HepG2 (cell line): ENCODE measurements around the gene ALG11. TPM values are rescaled to one million over a fixed set of nuclear protein-coding genes. Genes with fewer than 3 reads are reported as not detected.

Experiments
- EP300 ChIP-seq, 3 experiments: sonication (generic) in 1 of 3; formaldehyde crosslinking in 1 of 3; IDR thresholded peaks; 2 replicates each; pipeline versions ENCODE4 v1.5.1 to v1.6.1; 2011 to 2020; ENCODE audit warnings: low read depth in 2 of 3, low read length in 2 of 3, borderline replicate concordance in 1 of 3, improper control_type of control experiment in 1 of 3, mild to moderate bottlenecking in 1 of 3, missing genetic modification reagents in 1 of 3, moderate library complexity in 1 of 3
- MED13 ChIP-seq: sonication (generic); formaldehyde crosslinking; IDR thresholded peaks from 2 replicates; pipeline ENCODE4 v1.5.0; 2020; ENCODE audit warnings: missing genetic modification reagents
- SMARCC2 ChIP-seq: fragments of 450-650 bp; IDR thresholded peaks from 2 replicates; pipeline ENCODE4 v1.6.1; 2017; ENCODE audit warnings: antibody characterized with exemption, mild to moderate bottlenecking
- SMC3 ChIP-seq: IDR thresholded peaks from 2 replicates; pipeline ENCODE4 v1.6.1; 2011; ENCODE audit warnings: low read length, improper control_type of control experiment
- SOX5 ChIP-seq: IDR thresholded peaks from 2 replicates; pipeline ENCODE4 v1.6.1; 2016; ENCODE audit warnings: borderline replicate concordance
- ZNF256 ChIP-seq: sonication (generic); formaldehyde crosslinking; conservative IDR thresholded peaks from 2 replicates; pipeline ENCODE4 v1.4.0; 2020; ENCODE audit warnings: missing genetic modification reagents
- ZNF343 ChIP-seq: sonication (generic); formaldehyde crosslinking; IDR thresholded peaks from 2 replicates; pipeline ENCODE4 v1.4.0; 2020; ENCODE audit warnings: mild to moderate bottlenecking, missing genetic modification reagents
- ZNF724P ChIP-seq: sonication (generic); formaldehyde crosslinking; IDR thresholded peaks from 2 replicates; pipeline ENCODE4 v1.8.0; 2022; ENCODE audit warnings: missing genetic modification reagents, borderline replicate concordance
- ZNF891 ChIP-seq: sonication (generic); formaldehyde crosslinking; IDR thresholded peaks from 2 replicates; pipeline ENCODE4 v1.5.0; 2020; ENCODE audit warnings: mild to moderate bottlenecking, missing genetic modification reagents
- ZSCAN21 ChIP-seq: sonication (generic); formaldehyde crosslinking; IDR thresholded peaks from 2 replicates; pipeline ENCODE4 v1.8.0; 2022; ENCODE audit warnings: mild to moderate bottlenecking, missing genetic modification reagents, moderate library complexity, borderline replicate concordance
- polyA plus RNA-seq, 8 experiments: library from polyadenylated mRNA; depleted of rRNA in 3 of 8; stranded (reverse) in 7 of 8; unstranded in 1 of 8; fragments of >200 nt; fragmentation: Illumina TruSeq in 4 of 8; extraction: Trizol in 4 of 8; gene quantifications; 2 replicates each; pipeline versions ENCODE4 v1.2.1 to v1.2.3, GENCODE V29; 2011 to 2016; ENCODE audit warnings: low read depth in 4 of 8, missing spikeins in 1 of 8, mixed read lengths in 1 of 8; ENCODE audit not compliant: insufficient read depth in 1 of 8
- total RNA-seq, 5 experiments: library from RNA; depleted of rRNA; stranded (reverse); fragments of >200 nt; fragmentation: Illumina TruSeq; extraction: Trizol; gene quantifications; 2 replicates each; pipeline ENCODE4 v1.2.3, GENCODE V29; 2016; ENCODE audit warnings: low read depth in 1 of 5
- TF ChIP-seq, protein P1 (sequence below): sonication (generic); formaldehyde crosslinking; IDR thresholded peaks from 2 replicates; pipeline ENCODE4 v1.4.0; 2020; ENCODE audit warnings: missing genetic modification reagents
- TF ChIP-seq, protein P2 (sequence below): sonication (generic); formaldehyde crosslinking; IDR thresholded peaks from 2 replicates; pipeline ENCODE4 v1.5.1; 2020; ENCODE audit warnings: missing genetic modification reagents, mild to moderate bottlenecking, borderline replicate concordance
- TF ChIP-seq, protein P3 (sequence below): sonication (generic); formaldehyde crosslinking; IDR thresholded peaks from 2 replicates; pipeline ENCODE4 v1.8.1; 2023; ENCODE audit warnings: mild to moderate bottlenecking, moderate library complexity, missing genetic modification reagents
- TF ChIP-seq, protein P4 (sequence below): sonication (generic); formaldehyde crosslinking; IDR thresholded peaks from 2 replicates; pipeline ENCODE4 v1.4.0; 2020; ENCODE audit warnings: missing genetic modification reagents, borderline replicate concordance
- TF ChIP-seq, protein P5 (sequence below): sonication (generic); formaldehyde crosslinking; IDR thresholded peaks from 2 replicates; pipeline ENCODE4 v1.4.0; 2020; ENCODE audit warnings: low read depth, missing genetic modification reagents

The ALG11 gene
- total and polyA plus RNA-seq, 2 of the 13 experiments (the other 11 are each of a cell fraction or from before 2014, with no cell fraction given): 14.7 to 27.9 TPM

DNA sequence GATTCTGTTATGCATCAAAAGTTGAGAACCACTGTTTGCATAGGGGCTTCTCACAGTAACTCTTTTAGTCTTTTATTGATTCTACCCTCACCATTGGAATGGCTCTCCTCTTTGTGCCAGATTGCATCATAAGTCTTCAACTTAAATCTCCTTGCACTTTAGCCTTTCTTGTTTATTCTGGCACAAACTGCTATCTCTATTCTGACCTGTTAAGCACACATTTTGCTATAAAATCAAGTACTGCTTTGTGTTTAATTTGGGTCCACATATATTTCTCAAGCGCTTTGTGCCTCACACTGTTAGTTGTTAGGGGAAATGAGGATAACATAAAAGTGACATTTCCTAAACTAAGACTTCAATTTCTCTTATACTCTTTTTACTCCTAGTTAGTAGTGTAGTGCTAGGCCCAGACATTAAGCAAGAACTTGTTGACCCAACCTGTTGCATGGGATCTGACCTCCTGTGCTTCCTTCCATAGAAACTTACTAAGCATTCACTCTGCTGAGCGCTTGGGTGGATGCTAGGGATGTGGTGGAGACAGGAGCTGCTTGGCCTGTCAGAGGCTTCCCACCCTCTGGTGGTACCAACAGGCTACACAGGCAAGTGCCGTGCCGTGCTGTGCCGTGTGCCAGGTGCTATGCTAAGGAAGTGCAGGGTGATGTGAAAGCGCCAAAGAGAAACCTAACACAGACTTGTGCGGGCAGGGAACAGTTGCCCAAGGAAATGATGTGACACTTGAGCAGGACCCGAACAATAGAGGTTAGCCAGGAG lies 13.5 kb downstream of the ALG11 start (continued):
- TF ChIP-seq, protein P1, sequence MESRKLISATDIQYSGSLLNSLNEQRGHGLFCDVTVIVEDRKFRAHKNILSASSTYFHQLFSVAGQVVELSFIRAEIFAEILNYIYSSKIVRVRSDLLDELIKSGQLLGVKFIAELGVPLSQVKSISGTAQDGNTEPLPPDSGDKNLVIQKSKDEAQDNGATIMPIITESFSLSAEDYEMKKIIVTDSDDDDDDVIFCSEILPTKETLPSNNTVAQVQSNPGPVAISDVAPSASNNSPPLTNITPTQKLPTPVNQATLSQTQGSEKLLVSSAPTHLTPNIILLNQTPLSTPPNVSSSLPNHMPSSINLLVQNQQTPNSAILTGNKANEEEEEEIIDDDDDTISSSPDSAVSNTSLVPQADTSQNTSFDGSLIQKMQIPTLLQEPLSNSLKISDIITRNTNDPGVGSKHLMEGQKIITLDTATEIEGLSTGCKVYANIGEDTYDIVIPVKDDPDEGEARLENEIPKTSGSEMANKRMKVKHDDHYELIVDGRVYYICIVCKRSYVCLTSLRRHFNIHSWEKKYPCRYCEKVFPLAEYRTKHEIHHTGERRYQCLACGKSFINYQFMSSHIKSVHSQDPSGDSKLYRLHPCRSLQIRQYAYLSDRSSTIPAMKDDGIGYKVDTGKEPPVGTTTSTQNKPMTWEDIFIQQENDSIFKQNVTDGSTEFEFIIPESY (CRISPR knock-in tag): 0 out of 2 replicates have a peak, but pooled peaks have one; percentile 28
- TF ChIP-seq, protein P2, sequence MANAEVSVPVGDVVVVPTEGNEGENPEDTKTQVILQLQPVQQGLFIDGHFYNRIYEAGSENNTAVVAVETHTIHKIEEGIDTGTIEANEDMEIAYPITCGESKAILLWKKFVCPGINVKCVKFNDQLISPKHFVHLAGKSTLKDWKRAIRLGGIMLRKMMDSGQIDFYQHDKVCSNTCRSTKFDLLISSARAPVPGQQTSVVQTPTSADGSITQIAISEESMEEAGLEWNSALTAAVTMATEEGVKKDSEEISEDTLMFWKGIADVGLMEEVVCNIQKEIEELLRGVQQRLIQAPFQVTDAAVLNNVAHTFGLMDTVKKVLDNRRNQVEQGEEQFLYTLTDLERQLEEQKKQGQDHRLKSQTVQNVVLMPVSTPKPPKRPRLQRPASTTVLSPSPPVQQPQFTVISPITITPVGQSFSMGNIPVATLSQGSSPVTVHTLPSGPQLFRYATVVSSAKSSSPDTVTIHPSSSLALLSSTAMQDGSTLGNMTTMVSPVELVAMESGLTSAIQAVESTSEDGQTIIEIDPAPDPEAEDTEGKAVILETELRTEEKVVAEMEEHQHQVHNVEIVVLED (CRISPR knock-in tag): peak; percentile 44; the same call in 1 of the 2 replicates
- TF ChIP-seq ZNF256 (CRISPR knock-in tag) (no peak), ZNF724P (CRISPR knock-in tag) (0 out of 2 replicates have a peak, but pooled peaks have one; percentile 38), ZSCAN21 (CRISPR knock-in tag) (peak; percentile 36), SOX5 (CRISPR knock-in tag) (peak; percentile 82; the same call in 1 of the 2 replicates), MED13 (peak; percentile 60; the same call in 1 of the 2 replicates), ZNF343 (no peak), EP300 (IDR thresholded peaks at IDR 0.05; ENCODE audit: low read depth in 2 of 2, low read length in 2 of 2) (peak; percentile 73 to 97; a peak in 3 of 4 replicates), EP300 (CRISPR knock-in tag; IDR thresholded peaks at IDR 0.05; ENCODE audit: borderline replicate concordance) (peak; percentile 82), SMC3 (peak; percentile 18; the same call in 1 of the 2 replicates), ZNF891 (no peak), SMARCC2 (peak; percentile 77; the same call in 1 of the 2 replicates)
- TF ChIP-seq, protein P3, sequence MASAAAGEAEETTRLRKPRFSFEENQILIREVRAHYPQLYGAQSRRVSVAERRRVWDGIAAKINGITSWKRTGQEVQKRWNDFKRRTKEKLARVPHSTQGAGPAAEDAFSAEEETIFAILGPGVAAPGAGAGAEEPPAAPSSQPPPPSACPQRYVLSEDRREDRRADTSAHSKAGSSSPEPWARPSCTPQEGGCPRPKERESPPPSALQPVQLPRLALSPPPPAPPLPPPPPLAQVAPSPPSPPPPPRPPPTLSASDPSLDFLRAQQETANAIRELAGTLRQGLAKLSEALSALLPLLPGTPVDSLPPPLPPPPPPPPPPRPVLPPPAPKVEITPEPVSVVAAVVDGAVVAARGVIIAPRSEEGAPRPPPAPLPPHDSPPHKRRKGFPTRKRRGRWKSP (CRISPR knock-in tag): 0 out of 2 replicates have a peak, but pooled peaks have one; percentile 46
- TF ChIP-seq, protein P4, sequence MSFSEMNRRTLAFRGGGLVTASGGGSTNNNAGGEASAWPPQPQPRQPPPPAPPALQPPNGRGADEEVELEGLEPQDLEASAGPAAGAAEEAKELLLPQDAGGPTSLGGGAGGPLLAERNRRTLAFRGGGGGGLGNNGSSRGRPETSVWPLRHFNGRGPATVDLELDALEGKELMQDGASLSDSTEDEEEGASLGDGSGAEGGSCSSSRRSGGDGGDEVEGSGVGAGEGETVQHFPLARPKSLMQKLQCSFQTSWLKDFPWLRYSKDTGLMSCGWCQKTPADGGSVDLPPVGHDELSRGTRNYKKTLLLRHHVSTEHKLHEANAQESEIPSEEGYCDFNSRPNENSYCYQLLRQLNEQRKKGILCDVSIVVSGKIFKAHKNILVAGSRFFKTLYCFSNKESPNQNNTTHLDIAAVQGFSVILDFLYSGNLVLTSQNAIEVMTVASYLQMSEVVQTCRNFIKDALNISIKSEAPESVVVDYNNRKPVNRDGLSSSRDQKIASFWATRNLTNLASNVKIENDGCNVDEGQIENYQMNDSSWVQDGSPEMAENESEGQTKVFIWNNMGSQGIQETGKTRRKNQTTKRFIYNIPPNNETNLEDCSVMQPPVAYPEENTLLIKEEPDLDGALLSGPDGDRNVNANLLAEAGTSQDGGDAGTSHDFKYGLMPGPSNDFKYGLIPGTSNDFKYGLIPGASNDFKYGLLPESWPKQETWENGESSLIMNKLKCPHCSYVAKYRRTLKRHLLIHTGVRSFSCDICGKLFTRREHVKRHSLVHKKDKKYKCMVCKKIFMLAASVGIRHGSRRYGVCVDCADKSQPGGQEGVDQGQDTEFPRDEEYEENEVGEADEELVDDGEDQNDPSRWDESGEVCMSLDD (CRISPR knock-in tag): peak; percentile 59; the same call in 1 of the 2 replicates
- TF ChIP-seq, protein P5, sequence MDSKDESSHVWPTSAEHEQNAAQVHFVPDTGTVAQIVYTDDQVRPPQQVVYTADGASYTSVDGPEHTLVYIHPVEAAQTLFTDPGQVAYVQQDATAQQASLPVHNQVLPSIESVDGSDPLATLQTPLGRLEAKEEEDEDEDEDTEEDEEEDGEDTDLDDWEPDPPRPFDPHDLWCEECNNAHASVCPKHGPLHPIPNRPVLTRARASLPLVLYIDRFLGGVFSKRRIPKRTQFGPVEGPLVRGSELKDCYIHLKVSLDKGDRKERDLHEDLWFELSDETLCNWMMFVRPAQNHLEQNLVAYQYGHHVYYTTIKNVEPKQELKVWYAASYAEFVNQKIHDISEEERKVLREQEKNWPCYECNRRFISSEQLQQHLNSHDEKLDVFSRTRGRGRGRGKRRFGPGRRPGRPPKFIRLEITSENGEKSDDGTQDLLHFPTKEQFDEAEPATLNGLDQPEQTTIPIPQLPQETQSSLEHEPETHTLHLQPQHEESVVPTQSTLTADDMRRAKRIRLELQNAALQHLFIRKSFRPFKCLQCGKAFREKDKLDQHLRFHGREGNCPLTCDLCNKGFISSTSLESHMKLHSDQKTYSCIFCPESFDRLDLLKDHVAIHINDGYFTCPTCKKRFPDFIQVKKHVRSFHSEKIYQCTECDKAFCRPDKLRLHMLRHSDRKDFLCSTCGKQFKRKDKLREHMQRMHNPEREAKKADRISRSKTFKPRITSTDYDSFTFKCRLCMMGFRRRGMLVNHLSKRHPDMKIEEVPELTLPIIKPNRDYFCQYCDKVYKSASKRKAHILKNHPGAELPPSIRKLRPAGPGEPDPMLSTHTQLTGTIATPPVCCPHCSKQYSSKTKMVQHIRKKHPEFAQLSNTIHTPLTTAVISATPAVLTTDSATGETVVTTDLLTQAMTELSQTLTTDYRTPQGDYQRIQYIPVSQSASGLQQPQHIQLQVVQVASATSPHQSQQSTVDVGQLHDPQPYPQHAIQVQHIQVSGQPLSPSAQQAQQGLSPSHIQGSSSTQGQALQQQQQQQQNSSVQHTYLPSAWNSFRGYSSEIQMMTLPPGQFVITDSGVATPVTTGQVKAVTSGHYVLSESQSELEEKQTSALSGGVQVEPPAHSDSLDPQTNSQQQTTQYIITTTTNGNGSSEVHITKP (CRISPR knock-in tag): 0 out of 2 replicates have a peak, but pooled peaks have one; percentile 49
